NCI-H526 (cell line): ENCODE results near the gene OR11A1.
"Not testable (repeated sequence)": the region's sequence is repeated elsewhere in the genome, so short reads cannot be mapped to it uniquely, and the experiment has no call there.

Experiments used
- DNase-seq, 2 experiments: peaks; one replicate each; lab custom pipeline; 2025; lab: John Stamatoyannopoulos, UW

Gene OR11A1

DNA sequence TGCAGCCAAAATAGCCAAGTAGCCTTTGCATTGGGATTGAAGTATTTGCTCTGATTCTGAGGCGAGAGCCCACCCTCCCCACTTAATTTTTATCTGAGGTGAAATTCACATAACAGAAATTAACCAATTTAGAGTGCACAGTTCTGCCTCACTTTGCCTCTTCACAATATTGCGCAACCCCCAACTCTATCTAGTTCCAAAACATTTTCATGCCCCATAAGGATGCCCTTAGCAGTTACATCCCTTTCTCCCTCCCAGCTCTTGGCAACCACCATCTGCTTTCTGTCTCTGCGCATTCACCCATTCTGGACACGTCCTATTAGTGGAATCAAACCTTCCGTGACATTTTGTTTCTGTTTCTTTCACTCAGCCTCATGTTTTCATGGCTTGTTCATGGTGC, 21.9 kb upstream of the OR11A1 start:
- no peak for DNase-seq

DNA sequence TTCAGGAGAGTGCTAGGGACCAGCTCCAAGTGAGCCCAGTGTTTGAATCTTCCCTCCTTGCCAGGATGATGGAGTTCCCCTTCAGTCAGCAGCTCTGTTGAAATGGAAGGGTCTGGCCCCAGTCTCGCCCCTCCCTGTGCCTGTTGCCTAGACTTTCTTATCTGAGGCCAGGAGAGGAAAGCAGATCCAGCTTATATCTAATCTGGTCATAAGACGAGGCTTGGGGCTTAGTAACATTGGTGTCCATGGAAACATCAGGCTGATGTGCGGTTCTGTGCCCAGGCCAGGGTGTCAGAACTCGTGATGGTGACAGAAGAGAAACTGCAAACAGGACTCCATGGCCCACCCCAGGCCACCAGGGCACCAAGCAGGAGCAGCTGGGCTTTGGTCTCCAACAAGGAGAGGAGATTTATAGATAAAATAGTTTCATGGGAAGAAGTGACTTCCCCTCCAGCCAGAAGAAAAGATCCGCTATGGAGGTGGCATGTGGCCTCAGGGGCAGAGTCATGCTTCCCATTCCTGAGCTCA, 21.1 kb upstream of the OR11A1 start:
- DNase-seq: no peak

DNA sequence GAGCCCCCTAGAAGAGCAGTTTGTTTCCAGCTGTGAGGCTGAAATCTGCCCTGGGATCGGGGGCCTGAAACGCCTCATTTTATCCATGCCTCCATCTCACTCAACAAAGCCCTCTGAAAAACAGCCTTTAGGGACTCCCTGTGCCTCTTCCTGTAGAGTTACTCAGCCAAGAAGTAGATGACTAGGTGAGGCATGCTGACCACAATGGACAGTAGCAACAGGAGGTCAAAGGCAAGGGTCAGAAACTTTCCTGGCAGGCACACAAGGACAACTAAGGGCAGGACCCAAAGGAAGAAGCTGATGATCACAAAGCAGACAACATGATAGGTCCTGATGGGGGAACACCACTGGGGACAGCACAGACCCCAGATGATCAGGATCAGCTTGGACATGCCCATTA, 18.1 kb upstream of the OR11A1 start:
- DNase-seq: no peak

DNA sequence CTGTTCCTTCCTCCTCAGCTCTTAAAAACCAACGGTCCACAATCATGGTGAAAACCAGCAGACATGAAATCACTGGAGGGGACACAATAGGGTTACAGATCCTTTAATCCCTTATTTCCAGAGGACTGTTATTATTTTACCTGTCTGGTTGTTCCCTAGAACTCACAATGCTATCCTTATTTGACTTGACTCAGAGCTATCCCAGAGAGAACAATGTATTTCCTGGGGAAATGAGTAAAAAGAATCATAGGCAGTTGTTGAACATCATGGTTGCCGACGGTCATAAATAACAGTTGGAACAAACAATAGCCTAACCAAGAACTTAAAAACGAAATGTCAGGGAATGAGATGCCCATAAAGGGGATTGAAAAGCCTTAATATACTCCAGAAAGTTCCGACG, 9.4 kb upstream of the OR11A1 start:
- no peak for DNase-seq

DNA sequence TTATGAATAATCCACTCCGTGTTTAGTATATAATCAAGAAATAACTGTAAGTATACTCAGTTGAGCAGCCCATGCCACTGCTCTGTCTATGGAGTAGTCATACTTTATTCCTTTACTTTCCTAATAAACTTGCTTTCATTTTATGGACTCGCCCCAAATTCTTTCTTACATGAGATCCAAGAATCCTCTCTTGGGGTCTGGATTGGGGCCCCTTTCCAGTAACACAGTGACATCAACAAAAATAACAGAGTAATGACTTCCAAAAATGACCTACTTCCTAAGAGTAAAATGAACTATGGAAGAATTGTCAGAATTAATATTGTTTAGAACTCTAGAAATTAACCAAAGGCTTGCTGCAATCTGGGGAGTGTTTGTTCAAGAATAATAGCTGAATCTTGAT, 8.9 kb upstream of the OR11A1 start:
- DNase-seq: no peak

DNA sequence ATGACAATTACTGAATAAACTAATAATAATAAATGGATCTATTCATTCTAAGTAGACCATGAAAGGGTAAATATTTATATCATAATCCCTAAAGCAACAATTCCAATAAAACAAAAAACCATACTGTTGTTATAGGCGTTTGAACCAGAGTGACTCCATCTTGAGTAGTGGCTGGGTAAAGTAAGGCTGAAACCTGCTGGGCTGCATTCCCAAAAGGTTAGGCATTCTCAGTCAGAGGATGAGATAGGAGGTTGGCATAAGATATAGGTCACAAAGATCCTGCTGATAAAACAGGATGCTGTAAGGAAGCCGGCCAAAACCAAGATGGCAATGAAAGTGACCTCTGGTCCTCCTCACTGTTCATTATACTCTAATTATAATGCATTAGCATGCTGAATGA, 8.4 kb upstream of the OR11A1 start:
- DNase-seq: no peak

DNA sequence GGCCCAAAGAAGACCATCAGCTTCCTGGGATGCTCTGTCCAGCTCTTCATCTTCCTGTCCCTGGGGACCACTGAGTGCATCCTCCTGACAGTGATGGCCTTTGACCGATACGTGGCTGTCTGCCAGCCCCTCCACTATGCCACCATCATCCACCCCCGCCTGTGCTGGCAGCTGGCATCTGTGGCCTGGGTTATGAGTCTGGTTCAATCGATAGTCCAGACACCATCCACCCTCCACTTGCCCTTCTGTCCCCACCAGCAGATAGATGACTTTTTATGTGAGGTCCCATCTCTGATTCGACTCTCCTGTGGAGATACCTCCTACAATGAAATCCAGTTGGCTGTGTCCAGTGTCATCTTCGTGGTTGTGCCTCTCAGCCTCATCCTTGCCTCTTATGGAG, 5.2 kb upstream of the OR11A1 start:
- DNase-seq: no peak

DNA sequence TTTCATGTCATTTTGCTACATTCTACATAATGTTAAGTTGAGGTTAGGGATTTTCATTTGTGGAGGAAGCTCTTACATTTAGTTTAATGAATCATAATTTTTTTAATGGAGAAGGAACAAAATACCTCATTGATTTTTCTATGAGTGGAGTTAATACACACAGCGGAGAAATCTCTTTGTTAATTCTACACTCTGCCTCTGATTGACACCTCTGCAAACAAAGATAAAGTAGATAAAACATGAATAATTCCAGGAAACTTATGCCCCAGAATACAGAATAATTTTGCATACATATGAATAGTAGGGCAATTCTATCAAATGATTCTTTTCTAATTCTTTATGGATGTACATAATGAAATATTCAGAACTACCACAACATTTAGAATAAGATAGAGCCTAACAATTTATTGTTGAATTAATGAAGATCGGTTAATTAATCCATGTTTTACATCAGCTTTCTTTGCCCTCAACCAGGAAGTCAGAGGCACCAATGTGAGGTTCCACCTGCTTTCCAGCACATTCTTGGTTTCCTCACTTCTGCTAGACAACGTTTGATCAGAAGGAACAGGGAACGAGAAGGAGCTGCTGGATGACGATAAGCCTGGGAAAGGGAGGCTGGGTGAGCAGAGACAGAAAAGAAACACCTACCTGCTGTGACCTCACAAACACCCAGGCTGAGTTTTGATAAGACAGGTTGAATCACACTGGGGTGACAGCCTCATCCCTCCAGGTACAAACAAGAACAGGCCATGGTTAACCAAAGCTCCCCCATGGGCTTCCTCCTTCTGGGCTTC, 4.3 kb upstream of the OR11A1 start:
- DNase-seq: no peak

DNA sequence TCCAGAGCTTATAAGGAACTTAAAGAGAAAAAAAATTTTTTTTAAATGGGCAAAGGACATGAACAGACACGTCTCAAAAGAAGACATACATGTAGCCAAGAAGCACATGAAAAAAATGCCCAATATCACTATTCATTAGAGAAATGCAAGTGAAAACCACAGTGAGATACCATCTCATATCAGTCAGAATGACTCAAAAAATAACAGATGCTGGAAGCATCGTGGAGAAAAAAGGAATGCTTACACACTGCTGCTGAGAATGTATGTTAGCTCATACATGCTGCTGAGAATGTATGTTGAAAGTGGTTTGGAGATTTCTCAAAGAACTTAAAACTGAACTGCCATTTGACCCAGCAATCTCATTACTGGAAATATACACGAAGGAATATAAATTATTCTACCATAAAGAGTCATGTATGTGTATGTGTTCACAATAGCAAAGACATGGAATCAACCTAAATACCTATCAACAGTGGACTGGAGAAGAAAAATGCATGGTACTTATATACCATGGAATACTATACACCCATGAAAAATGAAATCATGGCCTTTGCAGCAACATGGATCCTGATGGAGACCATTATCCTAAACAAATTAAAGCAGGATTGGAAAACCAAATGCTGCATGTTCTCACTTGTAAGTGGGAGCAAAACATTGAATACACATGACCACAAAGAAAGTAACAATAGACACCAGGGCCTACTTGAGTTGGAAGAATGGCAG, 5.2 kb downstream of the OR11A1 start:
- no peak for DNase-seq

DNA sequence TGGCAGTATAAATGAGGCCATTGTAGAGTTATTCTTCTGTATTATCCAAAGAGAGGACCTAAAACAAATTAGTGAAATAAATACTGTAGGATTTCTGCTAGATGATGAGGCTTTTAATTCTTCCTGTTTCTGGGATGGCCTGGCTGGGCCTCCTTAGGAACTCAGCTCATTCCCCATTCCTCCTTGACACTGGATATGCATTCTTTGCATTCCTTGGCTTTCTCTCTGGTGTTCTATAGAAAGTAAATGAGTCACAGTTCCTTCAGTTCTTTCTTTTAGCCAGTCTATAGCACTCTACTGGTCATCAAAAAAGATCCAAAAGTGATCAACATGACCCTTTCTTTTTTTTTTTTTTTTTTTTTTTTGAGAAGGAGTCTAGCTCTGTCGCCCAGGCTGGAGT, 9.2 kb downstream of the OR11A1 start:
- no peak for DNase-seq

DNA sequence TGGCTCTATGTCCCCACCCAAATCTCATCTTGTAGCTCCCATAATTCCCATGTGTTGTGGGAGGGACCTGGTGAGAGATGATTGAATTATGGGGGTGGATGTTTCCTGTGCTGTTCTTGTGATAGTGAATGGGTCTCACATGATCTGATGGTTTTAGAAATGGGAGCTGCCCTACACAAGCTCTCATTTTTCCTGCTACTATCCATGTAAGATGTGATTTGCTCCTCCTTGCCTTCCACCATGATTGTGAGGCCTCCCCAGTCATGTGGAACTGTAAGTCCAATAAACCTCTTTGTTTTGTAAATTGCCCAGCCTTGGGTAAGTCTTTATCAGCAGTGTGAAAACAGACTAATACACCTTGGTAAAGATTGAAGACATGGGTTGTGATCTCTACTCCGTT, 12.8 kb downstream of the OR11A1 start:
- not testable (repeated sequence) for DNase-seq

DNA sequence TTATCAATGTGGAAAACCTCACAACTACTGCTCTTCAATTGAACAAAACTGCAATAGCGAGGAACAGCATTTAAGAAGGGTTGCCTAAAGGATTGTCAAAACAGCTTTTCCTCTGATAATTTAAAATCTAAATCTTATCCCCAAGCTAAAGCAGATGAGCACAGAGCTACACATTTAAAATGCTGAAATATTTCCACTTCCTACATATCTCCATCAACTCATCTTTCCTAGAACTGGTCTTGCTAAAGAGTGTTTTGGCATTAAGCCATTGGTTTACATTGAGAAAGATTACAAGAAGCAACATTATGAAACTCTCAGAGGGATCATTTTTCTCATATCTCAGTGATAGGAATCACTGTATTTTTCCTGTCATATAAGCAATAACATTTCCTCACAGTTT, 14.2 kb downstream of the OR11A1 start:
- DNase-seq: no peak

DNA sequence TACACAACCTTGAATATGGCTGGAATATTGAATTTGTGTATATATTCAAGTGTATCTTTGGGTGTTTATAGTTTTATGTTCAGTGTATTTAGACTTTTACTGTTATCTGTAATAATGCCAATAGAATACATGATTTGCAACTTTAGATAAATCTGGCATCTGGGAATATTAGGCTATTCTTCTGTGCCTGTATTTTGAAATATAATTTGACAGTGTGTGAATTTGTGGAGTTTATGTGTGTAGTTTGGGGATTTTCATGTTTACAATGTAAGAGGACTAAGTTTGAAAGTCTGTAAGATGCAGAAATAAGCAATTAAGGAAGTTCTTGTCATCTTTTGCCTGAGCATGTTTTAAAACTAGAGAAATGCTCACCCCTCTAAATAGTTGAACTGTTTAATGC, 17.9 kb downstream of the OR11A1 start, which contains the start of gene OR10C1:
OR10C1 (plus strand) TSS at position 301 of the 400 bp plus-strand sequence. CDS start 710 bp downstream, outside the sequence.
- no peak for DNase-seq

DNA sequence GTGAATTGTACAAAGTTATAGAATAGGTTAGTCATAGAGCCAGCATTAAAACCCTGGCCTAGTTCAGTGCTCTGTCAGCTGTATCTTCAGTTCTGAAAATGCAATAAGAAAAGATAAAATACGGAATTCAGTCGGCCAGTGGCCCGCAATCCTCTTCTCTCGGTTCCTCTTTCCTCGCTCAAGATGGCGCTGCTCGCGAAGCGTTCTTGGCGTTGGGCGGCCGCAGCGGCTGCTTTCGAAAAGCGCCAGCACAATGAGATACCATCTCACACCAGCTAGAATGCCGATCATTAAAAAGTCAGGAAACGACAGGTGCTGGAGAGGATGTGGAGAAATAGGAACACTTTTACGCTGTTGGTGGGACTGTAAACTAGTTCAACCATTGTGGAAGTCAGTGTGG, 20.1 kb downstream of the OR11A1 start:
- not testable (repeated sequence) for DNase-seq

DNA sequence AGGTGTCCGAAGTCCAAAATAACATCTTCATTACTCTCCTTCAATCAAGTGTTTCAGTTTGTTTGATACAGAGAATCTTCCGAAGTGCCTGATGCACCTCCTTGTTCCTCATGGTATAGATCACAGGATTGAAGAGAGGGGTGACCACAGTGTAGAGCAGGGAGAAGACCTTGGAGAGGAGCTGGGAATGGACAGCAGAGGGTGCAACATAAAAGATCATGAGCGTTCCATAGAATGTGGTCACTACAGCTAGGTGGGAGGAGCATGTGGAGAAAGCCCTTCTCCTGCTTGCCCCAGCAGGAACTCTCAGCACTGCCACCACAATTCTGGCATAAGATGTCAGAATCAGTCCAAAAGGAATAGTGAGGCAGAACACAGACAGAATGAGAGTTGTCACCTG, 30.2 kb downstream of the OR11A1 start:
- DNase-seq: no peak

DNA sequence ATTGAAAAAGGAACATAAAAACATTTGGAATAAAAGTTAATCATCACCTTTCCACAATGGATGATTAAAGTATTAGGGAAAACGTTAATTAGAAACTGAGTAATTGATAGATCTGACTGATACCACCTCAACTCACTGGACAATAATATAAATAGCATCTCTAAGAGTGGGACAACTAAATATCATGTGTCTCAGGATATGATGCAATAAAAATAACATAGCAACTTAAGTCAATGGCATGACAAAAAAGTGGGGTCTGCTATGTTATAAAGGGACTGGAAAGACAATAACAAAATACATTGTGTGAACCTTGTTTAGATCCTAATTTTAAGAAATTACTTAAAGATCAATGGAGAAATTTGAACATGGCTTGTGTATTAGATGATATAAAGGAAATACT, 31.8 kb downstream of the OR11A1 start:
- DNase-seq: no peak

DNA sequence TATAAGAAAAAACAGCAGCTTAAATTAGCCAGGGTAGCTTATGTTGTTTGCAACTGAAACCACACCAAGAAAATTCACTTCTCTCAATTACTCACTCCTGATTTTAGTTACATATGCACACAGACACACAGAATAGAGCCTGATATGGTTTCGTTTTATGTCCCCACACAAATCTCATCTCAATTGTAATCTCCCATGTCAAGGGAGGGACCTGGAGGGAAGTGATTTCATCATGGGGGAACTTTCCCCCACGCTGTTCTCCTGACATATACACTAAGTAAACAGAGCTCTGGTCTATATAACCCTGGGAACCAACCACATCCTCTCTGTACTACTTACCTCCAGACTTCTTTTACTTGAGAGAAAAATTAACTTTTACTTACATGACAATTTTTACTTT, 32.3 kb downstream of the OR11A1 start:
- DNase-seq: no peak

DNA sequence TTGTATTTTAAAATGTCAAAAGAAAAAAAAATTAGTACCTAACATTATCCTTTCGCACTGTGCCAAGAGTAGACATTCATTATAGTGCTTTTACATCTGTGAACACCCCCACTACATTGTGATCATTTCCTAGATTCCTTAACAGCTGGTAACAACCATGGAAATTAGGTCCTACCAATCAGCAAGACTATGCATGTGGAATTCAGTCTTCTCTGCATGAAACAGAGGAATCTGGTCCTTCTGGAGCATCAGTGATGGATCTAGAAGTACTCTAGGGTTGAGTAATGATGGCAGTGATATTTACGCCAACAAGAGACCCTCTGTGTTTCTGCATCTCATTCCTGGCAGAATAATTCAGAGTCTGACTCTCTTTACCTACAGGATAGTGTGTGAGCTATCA, 32.7 kb downstream of the OR11A1 start:
- DNase-seq: no peak

DNA sequence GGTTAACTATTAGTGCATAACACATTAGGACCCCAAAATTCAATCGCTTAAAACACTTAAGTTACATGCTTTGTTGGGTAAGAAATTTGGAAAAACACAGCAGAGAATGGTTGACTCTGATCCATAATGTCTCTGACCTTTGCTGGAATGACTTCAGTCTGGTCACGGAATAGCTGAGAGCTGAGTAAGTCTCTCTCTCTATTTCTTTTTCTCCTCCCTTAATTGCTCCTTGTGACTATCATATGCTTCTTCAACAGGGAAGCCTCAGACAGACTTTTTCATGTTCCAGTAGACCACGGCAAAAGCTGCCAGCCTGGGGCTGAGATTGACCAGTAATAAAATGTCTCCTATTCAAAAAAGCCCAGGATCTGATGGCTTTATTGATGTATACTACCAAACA, 37.4 kb downstream of the OR11A1 start:
- no peak for DNase-seq

DNA sequence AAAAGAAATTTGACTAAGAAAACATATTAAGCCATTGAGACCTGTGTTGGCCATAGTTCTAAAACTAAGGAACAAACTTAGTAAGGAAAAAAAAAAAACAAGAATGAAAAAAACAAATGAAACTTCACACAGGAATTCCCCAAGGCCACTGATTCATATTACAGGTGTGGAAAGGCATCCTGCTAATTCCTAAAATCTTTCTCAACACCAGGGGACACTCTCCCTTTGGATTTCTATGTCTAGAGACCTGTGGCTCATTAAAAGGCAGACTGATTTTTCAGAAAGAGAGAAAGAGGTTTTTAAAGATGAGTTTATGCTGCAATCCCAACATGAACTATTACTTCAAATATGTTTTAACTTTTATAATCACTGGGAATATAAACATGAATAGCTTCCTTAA, 42.3 kb downstream of the OR11A1 start, which contains the start of gene OR12D1:
OR12D1 (plus strand) TSS at position 341 of the 400 bp plus-strand sequence.
- DNase-seq: peak in 1 of 2 experiments; percentile 0

DNA sequence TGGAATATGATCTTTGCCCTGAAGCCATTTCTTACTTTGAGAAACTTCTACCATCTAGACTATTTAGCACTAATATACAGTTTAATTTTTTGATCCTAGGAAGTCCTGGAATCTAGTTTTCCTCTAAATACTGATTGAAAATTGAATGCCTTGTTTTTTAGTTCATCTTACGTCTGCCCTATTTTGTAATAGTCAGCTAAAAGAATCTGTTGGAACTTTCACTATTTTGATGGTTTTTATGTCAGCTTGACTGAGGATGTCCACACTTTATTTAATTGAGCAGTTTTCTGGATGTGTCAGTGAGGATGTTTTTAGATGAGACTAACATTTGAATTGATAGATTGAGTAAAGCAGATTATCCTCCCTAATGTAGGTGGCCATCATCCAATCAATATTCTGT, 53.1 kb downstream of the OR11A1 start:
- DNase-seq: no peak

DNA sequence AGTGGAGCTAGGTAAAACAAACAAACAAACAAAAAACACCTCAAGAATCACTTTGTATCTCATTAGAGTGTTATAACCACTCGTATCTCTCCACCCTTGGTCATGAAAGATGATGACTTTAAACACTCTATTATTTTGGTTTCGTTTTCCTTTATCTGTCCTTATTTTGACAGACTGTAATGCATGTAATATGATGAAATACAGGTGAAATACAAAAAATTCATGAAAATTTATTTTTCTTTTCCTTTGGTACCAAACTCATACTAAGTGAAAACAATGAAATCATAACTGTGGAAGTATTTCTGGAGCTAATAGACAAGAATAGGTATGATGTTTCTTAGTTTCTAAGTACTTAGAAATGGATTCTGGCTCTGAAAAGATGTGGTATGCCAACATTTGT, 57.3 kb downstream of the OR11A1 start:
- DNase-seq: no peak

DNA sequence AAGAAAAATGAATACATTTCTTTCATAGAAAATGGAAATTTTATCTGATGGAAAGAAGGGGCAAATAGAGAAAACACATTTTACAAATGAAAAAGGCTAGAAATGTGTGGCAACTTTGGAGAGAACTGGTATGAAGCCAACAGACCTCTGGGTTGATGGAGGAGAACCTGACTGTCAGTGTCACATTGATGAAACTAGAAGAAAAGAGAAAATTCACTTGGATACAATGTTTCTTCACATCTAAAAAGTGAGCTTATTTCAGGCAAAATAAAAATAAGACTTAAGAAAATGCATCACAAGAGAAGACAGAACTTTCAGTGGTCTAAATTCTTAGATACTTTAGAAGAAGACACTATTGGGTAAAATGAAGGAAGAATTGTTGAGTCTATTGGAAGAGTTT, 61.5 kb downstream of the OR11A1 start, which contains the start of gene OR12D2:
OR12D2 (plus strand) TSS at position 301 of the 400 bp plus-strand sequence. CDS start 1,069 bp downstream, outside the sequence.
- DNase-seq: no peak
